Immature natural killer cell (primary cell): Measurements from ENCODE around the gene F13B. TPM values are rescaled to one million over a fixed set of nuclear protein-coding genes. Genes with fewer than 3 reads are reported as not detected.
"Not testable (repeated sequence)": the region's sequence is repeated elsewhere in the genome, so short reads cannot be mapped to it uniquely, and the experiment has no call there.

Experiments
- DNase-seq, 3 donors: peaks; one replicate each; pipeline ENCODE4 v3.0.0; 2022; ENCODE audit warnings: mixed read lengths in 1 of 3
- H3K27ac Mint-ChIP-seq, 6 donors: one replicate each; pipeline ENCODE4 v1.8.0; 2020; ENCODE audit warnings: mixed read lengths in 6 of 6, mild to moderate bottlenecking in 5 of 6, inconsistent platforms in 4 of 6, moderate library complexity in 3 of 6
- H3K27me3 Mint-ChIP-seq, 3 donors: one replicate each; pipeline ENCODE4 v1.8.0; 2020 to 2021; ENCODE audit warnings: low read depth in 3 of 3, mild to moderate bottlenecking in 3 of 3, mixed read lengths in 3 of 3, moderate library complexity in 3 of 3, inconsistent platforms in 1 of 3
- H3K36me3 Mint-ChIP-seq, 3 donors: one replicate each; pipeline ENCODE4 v1.8.0; 2020; ENCODE audit warnings: mixed read lengths in 3 of 3, inconsistent platforms in 2 of 3, mild to moderate bottlenecking in 2 of 3
- H3K4me1 Mint-ChIP-seq, 2 donors: one replicate each; pipeline ENCODE4 v1.8.0; 2020; ENCODE audit warnings: inconsistent platforms in 2 of 2, mild to moderate bottlenecking in 2 of 2, mixed read lengths in 2 of 2, moderate library complexity in 1 of 2
- H3K4me3 Mint-ChIP-seq, 5 donors: one replicate each; pipeline ENCODE4 v1.8.0; 2020; ENCODE audit warnings: mild to moderate bottlenecking in 5 of 5, mixed read lengths in 5 of 5, inconsistent platforms in 3 of 5, moderate library complexity in 3 of 5
- H3K9me3 Mint-ChIP-seq, 6 donors: one replicate each; pipeline ENCODE4 v1.8.0; 2020; ENCODE audit warnings: mild to moderate bottlenecking in 6 of 6, mixed read lengths in 6 of 6, inconsistent platforms in 4 of 6, moderate library complexity in 3 of 6
- polyA plus RNA-seq, 3 donors: library from polyadenylated mRNA; unstranded; fragments of 300-500 nt; fragmentation: Illumina TruSeq; gene quantifications; one replicate each; pipeline ENCODE4 v1.2.3, GENCODE V29; 2021

The F13B gene
- not detected for polyA plus RNA-seq

- Mint-ChIP-seq H3K9me3 (peaks cover 0 to 13% (median 3%) of the 10 kb centered on the region in 6 donors), H3K36me3 (no peaks in the 10 kb centered on the region), H3K4me1 (no peaks in the 10 kb centered on the region), H3K27ac (no peak within 1 kb of the TSS), H3K4me3 (no peak within 1 kb of the TSS), H3K27me3 (peaks cover 0 to 7% (median 2%) of the 10 kb centered on the region in 3 donors)
- no peak for DNase-seq
These were observed at the start of gene F13B for GRCh38 chr1:197066719-197067456. Gene F13B (minus strand): TSS chr1:197067260. CDS start chr1:197067223, 37 bp downstream.

- H3K4me3 Mint-ChIP-seq = no peak overlapping the region
- DNase-seq = no peak
- H3K4me1 Mint-ChIP-seq = no peaks in the 10 kb centered on the region
- H3K27ac Mint-ChIP-seq = no peak overlapping the region
- no peaks in the 10 kb centered on the region for H3K9me3 Mint-ChIP-seq
- peaks cover 0 to 13% (median 0%) of the 10 kb centered on the region in 3 donors for H3K36me3 Mint-ChIP-seq
- H3K27me3 Mint-ChIP-seq = no peaks in the 10 kb centered on the region
These were observed 49.1 kb upstream of the F13B start for GRCh38 chr1:197116156-197116555.

- H3K9me3 Mint-ChIP-seq = no peaks in the 10 kb centered on the region
- H3K27ac Mint-ChIP-seq = no peak overlapping the region
- no peaks in the 10 kb centered on the region for H3K27me3 Mint-ChIP-seq
- H3K4me3 Mint-ChIP-seq = no peak overlapping the region
- DNase-seq = no peak
- peaks cover 0 to 15% (median 9%) of the 10 kb centered on the region in 3 donors for H3K36me3 Mint-ChIP-seq
- H3K4me1 Mint-ChIP-seq = no peaks in the 10 kb centered on the region
These were observed 39.8 kb upstream of the F13B start for GRCh38 chr1:197106869-197107268.

- Mint-ChIP-seq H3K27me3 (no peaks in the 10 kb centered on the region), H3K4me3 (no peak overlapping the region), H3K4me1 (peaks cover 3 to 14% of the 10 kb centered on the region in 2 donors), H3K9me3 (no peaks in the 10 kb centered on the region), H3K27ac (no peak overlapping the region), H3K36me3 (peaks cover 0 to 5% (median 5%) of the 10 kb centered on the region in 3 donors)
- no peak for DNase-seq
These were observed 36.2 kb upstream of the F13B start for GRCh38 chr1:197103300-197103699.

- peaks cover 0 to 5% (median 5%) of the 10 kb centered on the region in 3 donors for H3K36me3 Mint-ChIP-seq
- H3K4me1 Mint-ChIP-seq = peaks cover 3 to 14% of the 10 kb centered on the region in 2 donors
- DNase-seq = no peak
- no peak overlapping the region for H3K27ac Mint-ChIP-seq
- no peak overlapping the region for H3K4me3 Mint-ChIP-seq
- no peaks in the 10 kb centered on the region for H3K9me3 Mint-ChIP-seq
- no peaks in the 10 kb centered on the region for H3K27me3 Mint-ChIP-seq
These were observed 34.9 kb upstream of the F13B start for GRCh38 chr1:197101978-197102377.

- DNase-seq = no peak
- H3K9me3 Mint-ChIP-seq = no peaks in the 10 kb centered on the region
- no peak overlapping the region for H3K4me3 Mint-ChIP-seq
- peak overlapping the region in 1 of 6 donors; percentile 4 for H3K27ac Mint-ChIP-seq
- H3K36me3 Mint-ChIP-seq = peaks cover 0 to 5% (median 0%) of the 10 kb centered on the region in 3 donors
- H3K27me3 Mint-ChIP-seq = no peaks in the 10 kb centered on the region
- peaks cover 3 to 14% of the 10 kb centered on the region in 2 donors for H3K4me1 Mint-ChIP-seq
These were observed 33.6 kb upstream of the F13B start for GRCh38 chr1:197100677-197101076.

- no peak overlapping the region for H3K4me3 Mint-ChIP-seq
- H3K36me3 Mint-ChIP-seq = peaks cover 0 to under 1% (median 0%) of the 10 kb centered on the region in 3 donors
- no peaks in the 10 kb centered on the region for H3K9me3 Mint-ChIP-seq
- H3K27ac Mint-ChIP-seq = no peak overlapping the region
- H3K4me1 Mint-ChIP-seq = peaks cover 3 to 14% of the 10 kb centered on the region in 2 donors
- no peaks in the 10 kb centered on the region for H3K27me3 Mint-ChIP-seq
- no peak for DNase-seq
These were observed 32.4 kb upstream of the F13B start for GRCh38 chr1:197099444-197099843.

GRCh38 chr1:197096971-197097370 is 29.9 kb upstream of the F13B start:
- H3K27ac Mint-ChIP-seq, H3K27me3 Mint-ChIP-seq, H3K4me3 Mint-ChIP-seq, DNase-seq, H3K9me3 Mint-ChIP-seq, H3K36me3 Mint-ChIP-seq: not testable (repeated sequence)
- peaks cover 3 to 14% of the 10 kb centered on the region in 2 donors for H3K4me1 Mint-ChIP-seq

- H3K9me3 Mint-ChIP-seq = no peaks in the 10 kb centered on the region
- peaks cover 0 to 4% (median 0%) of the 10 kb centered on the region in 3 donors for H3K36me3 Mint-ChIP-seq
- no peak overlapping the region for H3K27ac Mint-ChIP-seq
- no peak for DNase-seq
- peaks cover 3 to 8% of the 10 kb centered on the region in 2 donors for H3K4me1 Mint-ChIP-seq
- no peak overlapping the region for H3K4me3 Mint-ChIP-seq
- H3K27me3 Mint-ChIP-seq = no peaks in the 10 kb centered on the region
These were observed 29.1 kb upstream of the F13B start for GRCh38 chr1:197096137-197096536.

GRCh38 chr1:197093226-197093885 is 26.3 kb upstream of the F13B start:
- Mint-ChIP-seq H3K4me3 (no peak overlapping the region), H3K9me3 (no peaks in the 10 kb centered on the region), H3K27me3 (no peaks in the 10 kb centered on the region), H3K36me3 (peaks cover 0 to 4% (median 0%) of the 10 kb centered on the region in 3 donors), H3K27ac (no peak overlapping the region), H3K4me1 (no peaks in the 10 kb centered on the region)
- no peak for DNase-seq

- H3K27me3 Mint-ChIP-seq = no peaks in the 10 kb centered on the region
- H3K27ac Mint-ChIP-seq = no peak overlapping the region
- no peak overlapping the region for H3K4me3 Mint-ChIP-seq
- peaks cover 0 to 4% (median 0%) of the 10 kb centered on the region in 3 donors for H3K36me3 Mint-ChIP-seq
- H3K4me1 Mint-ChIP-seq = no peaks in the 10 kb centered on the region
- no peak for DNase-seq
- H3K9me3 Mint-ChIP-seq = no peaks in the 10 kb centered on the region
These were observed 25.5 kb upstream of the F13B start for GRCh38 chr1:197092491-197093023.

GRCh38 chr1:197083474-197083873 is 16.4 kb upstream of the F13B start:
- peaks cover 0 to 8% (median 5%) of the 10 kb centered on the region in 6 donors for H3K9me3 Mint-ChIP-seq
- no peak overlapping the region for H3K27ac Mint-ChIP-seq
- peaks cover 5 to 35% (median 30%) of the 10 kb centered on the region in 3 donors for H3K36me3 Mint-ChIP-seq
- H3K4me3 Mint-ChIP-seq = no peak overlapping the region
- H3K4me1 Mint-ChIP-seq = no peaks in the 10 kb centered on the region
- no peak for DNase-seq
- H3K27me3 Mint-ChIP-seq = peaks cover 0 to 1% (median 0%) of the 10 kb centered on the region in 3 donors

GRCh38 chr1:197081117-197081753 is 14.2 kb upstream of the F13B start:
- no peak overlapping the region for H3K4me3 Mint-ChIP-seq
- H3K27me3 Mint-ChIP-seq = peaks cover 0 to 1% (median 0%) of the 10 kb centered on the region in 3 donors
- H3K9me3 Mint-ChIP-seq = peaks cover 0 to 8% (median 5%) of the 10 kb centered on the region in 6 donors
- no peaks in the 10 kb centered on the region for H3K4me1 Mint-ChIP-seq
- H3K27ac Mint-ChIP-seq = no peak overlapping the region
- peaks cover 5 to 35% (median 30%) of the 10 kb centered on the region in 3 donors for H3K36me3 Mint-ChIP-seq
- DNase-seq = no peak

GRCh38 chr1:197080323-197080722 is 13.3 kb upstream of the F13B start:
- DNase-seq = no peak
- H3K36me3 Mint-ChIP-seq = peaks cover 5 to 29% (median 27%) of the 10 kb centered on the region in 3 donors
- no peaks in the 10 kb centered on the region for H3K4me1 Mint-ChIP-seq
- peaks cover 0 to 8% (median 5%) of the 10 kb centered on the region in 6 donors for H3K9me3 Mint-ChIP-seq
- no peak overlapping the region for H3K27ac Mint-ChIP-seq
- H3K27me3 Mint-ChIP-seq = peaks cover 0 to 2% (median 1%) of the 10 kb centered on the region in 3 donors
- no peak overlapping the region for H3K4me3 Mint-ChIP-seq
